Neural cell (in vitro differentiated cells): ENCODE measurements around the gene STARD13.

ENCODE experiments used
- CTCF ChIP-seq: fragments of 450-650 bp; IDR thresholded peaks from 2 replicates; pipeline ENCODE4 v1.5.1; 2014; ENCODE audit warnings: antibody characterized with exemption, mild to moderate bottlenecking, moderate library complexity; ENCODE audit not compliant: poor library complexity, severe bottlenecking
- EP300 ChIP-seq: fragments of 450-650 bp; conservative IDR thresholded peaks from 2 replicates; pipeline ENCODE4 v1.6.1; 2014; ENCODE audit warnings: antibody characterized with exemption, mild to moderate bottlenecking, moderate library complexity; ENCODE audit not compliant: poor library complexity, severe bottlenecking
- TAF1 ChIP-seq: IDR thresholded peaks from 2 replicates; pipeline ENCODE4 v1.6.1; 2012; ENCODE audit warnings: low read depth

DNA sequence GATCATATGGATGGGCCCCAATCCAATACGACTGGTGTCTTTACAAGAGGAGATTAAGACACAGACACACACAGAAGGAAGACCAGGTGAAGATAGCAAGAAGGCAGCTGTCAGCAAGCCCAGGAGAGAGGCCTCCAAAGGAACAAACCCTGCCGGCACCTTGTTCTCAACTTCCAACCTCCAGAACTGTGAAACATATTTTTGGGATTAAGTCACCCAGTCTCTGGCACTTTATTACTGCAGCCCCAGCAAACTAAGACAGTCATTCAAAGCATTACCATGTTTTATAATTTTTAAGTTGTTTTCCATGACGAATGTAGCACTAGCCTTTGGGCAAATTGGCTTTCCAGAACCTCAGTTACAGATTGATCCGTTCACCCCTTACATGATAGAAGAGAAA is 11.3 kb downstream of the STARD13 start:
- no peak for TF ChIP-seq EP300
- no peak for TF ChIP-seq CTCF
- no peak for TF ChIP-seq TAF1
